ENCODE results near the gene OSBPL5.
"Not testable (repeated sequence)": the region's sequence is repeated elsewhere in the genome, so short reads cannot be mapped to it uniquely, and the experiment has no call there.

The OSBPL5 gene

DNA sequence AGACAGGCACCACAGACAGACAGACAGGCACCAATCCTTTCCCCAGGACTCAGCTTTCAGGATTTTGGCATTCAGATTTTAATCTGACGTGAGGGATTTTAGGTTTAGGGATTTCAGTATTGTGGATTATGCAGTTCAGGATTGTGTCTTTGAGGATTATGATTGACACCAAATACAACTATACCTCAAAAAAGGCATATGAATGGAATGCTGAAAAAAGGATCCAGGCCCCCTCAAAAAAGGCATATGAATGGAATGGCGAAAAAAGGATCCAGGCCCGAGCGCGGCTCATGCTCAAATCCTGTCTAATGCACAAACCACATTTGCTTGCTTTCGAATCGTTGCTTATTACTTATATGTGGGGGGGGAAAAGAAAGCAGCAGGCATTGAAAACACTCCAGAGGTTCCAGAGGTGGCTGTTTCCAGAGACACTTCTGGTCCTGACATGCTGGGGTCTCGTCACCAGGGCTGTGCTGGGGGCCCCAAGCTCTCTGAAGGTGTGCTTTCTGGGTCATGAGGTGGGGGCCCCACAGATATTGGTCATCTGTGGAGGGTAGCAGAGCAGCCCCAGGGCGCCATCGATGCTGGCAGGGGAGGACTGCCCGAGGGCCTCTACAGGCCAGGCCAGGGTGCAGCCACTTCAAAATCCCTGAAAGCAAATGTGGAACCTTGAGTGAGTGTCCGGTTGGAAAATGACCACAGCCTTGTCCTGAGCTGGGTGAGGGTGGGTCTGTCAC lies 16.8 kb upstream of the OSBPL5 start:
- no peak for DNase-seq

DNA sequence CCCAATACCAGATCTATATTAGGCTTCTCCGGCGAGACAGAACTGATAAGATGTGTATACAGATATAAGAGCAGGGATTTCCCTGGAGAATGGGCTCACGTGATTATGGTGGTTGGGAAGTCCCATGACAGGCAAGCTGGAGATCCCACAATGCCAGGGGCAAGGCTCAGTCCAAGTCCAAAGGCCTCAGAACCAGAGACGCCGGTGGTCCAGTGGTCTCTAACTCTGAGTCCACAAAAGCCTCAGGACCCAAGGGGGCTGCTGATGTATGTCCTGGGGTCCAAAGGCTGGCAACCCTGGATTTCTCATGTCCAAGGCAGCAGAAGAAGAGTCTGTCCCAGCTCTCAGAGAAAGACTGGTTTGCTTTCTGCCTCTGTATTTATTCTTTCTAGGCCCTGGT lies 15.8 kb upstream of the OSBPL5 start:
- no peak for DNase-seq

DNA sequence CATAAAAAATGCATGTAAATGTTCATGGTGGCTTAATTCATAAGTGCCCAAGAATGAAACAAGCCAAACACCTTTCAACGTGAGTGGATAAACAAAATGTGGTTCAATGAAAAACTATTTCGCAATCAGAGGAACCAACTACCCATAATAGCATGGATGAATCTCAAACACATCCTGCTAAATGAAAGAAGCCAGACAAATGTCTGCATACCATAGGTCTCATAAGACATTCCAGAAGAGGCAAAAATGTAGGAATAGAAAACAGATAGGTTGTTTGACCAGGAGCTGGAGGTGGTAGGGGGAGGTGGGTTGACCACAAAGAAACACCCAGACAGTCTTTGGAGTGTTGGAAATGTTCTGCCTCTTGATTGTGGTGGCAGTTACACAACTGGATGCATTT lies 13.2 kb upstream of the OSBPL5 start:
- DNase-seq = peak; percentile 83

DNA sequence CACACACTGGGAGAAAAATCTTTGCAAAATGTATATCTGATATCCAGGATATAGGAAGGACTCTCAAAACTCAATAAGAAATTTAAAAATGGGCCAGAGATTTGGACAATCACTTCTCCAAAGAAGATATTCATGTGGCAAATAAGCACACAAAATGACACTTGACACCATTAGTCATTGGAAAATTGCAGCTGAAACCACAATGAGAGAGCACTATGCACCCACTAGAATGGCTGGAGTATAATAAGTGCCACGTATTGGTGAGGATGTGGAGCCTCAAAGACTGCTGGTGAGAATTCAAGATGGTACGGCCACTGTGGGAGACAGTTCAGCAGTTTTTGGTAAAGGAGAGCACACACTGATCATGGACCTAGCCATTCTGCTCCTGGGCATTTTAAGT lies 12.8 kb upstream of the OSBPL5 start:
- no peak for DNase-seq

DNA sequence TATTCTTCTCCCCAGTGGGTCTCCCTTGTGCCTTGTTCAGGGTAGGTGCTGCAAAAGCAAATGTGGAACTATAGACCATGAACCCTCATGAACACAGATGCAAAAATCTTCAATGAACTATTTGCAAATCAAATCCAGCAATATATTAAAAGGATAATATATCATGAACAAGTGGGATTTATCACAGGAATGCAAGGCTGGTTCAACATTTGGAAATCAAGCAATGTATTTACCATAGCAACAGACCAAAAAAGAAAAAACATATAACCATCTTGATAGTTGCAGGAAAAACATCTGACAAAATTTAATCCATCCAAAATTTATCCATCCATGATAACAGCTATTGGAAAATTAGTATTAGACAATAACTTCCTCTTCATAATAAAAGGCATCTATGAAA lies 11.4 kb upstream of the OSBPL5 start:
- no peak for DNase-seq

DNA sequence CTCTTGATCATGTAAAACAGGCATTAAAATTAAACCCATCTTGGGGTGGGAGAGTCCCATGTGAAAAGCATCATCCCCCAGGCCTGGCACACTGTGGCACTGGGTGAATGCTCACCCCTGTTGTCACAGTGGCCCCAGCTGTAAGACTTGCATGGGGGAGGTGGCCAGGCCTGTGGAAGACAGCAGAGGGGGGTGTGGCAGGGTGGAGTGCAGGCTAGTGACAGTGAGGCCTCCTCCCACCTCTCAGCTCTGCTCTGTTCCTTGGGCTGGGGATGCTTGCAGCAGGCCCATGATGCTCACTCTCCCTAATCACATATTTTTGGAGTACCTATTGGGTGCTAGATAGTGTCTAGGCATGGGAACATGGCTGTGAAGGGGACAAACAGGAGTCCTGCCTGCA lies 10.1 kb upstream of the OSBPL5 start:
- DNase-seq = no peak

DNA sequence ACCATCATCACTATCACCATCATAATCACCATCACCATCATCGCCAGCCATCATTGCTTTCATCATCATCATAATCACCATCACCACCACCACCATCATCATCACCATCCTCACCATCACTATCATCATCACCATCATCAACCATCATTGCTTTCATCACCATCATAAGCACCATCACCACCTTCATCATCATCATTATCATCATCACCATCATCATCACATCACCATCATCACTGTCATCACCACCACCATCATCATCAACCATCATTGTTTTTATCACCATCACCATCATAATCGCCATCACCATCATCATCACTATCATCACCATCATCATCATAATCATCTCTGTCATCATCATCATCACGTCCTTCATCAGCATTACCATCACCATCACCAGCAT lies 9.3 kb upstream of the OSBPL5 start:
- no peak for DNase-seq

DNA sequence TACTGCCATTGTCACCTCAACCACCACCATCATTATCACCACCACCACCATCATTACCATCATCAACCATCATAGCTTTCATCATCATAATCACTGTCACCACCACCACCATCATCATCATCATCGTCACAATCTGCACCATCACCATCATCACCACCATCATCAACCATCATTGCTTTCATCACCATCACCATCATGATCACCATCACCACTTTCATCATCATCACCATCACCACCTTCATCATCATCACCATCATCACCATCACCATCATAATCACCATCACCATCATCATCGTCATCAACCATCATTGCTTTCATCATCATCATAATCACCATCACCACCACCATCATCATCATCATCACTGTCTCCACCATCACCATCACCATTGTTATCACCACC lies 8.7 kb upstream of the OSBPL5 start:
- no peak for DNase-seq

DNA sequence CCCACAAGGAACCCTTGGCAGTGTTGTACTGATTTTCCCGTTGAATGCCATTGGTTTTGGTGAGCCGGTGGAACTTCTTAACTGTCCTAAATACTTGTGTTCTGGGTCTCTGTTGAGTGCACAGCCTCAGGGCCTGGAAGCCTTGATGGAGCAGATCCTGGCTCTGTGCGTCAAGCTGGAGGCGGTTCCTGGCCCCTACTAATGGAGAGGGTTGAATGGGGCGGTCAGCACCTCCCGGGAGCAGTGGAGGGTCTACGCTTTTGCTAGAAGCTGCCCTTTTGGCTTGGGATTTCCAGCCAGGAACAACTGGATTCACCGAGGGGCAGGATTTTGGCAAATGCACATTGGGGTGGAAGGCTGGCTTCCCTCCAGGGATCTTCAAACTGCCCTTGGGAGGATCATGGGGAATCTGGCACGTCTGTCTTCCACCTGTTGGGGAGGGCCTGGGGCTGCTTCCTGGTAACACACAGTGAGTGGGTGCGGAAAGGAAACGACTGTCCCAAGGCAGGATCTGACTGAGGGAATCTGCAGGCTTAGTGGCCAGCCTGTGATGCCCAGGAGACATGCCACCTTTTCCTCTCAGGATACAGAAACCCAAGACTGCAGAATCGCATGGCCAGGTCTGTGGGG lies 6.9 kb upstream of the OSBPL5 start:
- peak; percentile 68 for DNase-seq

DNA sequence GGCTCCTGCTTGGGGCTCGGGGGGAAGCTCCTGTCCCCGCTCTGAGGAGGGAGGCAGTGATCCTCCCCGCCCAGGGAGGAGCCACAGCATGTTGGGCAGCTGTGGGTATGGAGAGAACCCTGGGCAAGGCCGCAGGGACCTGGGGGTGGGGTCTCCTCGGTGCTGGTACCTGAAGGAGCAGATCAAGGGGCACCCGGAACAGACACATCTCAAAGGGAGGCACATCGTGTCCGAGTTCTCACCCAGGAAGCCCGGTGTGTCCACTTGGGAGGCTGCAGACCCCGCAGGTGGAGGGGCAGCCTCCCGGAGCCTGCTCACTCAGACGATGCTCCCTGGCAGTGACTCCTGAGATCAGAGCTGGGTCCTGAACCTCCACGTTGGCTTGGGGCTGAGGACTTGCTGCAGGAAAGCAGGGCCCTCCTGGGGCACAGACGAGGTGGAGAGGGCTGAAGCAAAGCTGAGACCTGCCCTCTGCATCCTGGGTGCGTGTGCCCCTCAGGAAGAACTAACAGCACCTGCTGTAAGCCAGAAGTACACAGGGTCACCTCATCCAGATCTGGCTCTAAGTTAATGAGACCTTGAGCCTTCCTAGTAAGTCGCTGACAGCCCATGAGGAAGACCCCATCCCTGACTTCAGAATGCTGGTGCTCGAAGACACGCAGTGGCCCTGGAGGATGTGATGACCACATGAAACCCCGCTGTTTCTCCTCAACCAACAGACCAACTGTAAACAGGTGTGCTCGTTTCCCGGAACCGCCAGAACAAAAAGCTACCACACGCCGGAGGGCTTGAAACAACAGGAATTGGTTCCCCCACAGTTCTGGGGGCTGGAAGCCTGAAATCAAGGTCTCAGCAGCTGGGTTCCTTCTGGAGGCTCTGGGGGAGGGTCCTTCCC lies 5.9 kb upstream of the OSBPL5 start:
- DNase-seq = no peak

DNA sequence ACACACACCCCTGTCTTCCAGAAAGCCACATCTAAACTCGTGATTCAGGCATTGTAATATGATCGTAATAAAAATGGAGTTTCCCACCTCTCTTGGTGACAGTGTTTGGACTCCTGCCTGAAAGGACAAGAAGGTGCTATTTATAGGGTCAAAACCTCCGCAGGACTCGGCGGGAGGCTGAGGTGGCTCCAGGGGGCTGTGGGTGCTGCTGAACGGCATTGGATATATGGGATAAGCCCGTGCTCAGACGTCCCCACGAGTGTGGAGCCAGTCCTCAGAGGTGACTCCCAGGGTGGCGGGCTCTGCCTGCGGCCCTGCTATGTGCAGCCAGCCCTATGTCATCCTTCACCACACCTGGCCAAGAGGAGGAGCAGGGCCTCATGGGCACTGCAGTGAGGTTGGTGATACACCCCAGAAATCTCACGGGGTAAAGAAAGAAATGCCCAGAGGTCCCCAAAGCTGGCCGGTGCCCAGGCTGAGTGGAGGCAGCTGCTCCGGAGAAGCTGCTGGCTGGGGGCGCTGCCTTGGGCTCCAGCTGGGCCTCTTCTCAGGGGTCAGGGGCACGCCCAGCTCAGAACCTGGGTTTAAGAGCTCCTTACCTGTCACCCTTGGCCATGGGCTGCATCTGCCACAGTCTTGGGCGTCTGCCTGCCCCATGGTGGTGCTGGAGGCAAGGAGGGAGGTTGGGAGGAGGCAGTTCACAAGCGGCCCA lies 5.1 kb upstream of the OSBPL5 start:
- peak; percentile 53 for DNase-seq

DNA sequence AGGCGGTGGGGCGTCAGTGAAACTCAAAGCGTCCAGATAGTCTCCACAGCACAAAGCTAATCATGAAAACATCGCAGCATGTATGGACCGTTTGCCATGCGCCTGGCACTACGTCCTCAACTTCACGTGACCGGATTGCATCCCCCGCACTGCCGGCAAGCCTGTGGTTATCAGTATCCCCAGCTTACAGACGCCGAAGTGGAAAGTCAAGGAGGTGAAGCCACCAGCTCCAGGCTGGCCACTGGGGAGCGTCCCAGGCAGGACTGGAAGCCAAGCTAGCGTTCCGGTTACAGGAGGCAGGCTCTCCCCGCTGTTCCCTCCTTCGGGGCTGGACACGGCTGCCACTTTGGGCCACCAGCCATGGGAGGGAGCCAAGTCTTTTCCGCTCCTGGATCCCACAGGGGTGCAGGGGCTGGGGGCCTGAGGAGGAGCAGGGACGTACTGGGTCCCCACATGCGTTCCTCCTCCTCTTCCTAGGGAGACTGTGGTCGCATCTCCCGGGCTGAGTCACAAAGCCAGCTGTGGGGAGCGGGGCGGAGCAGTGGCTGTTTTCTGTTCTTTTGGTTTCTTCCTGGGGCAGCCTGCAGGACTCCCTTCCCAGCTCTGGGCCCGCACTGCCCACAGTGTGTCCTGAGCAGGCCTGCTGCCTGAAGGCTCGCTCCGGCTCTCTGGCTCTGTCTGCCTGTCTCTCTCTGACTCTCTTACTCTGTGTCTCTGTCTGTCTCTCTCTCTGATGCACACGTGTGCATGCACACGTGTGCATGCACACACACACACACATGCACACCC lies 4.3 kb upstream of the OSBPL5 start:
- DNase-seq = peak; percentile 86

DNA sequence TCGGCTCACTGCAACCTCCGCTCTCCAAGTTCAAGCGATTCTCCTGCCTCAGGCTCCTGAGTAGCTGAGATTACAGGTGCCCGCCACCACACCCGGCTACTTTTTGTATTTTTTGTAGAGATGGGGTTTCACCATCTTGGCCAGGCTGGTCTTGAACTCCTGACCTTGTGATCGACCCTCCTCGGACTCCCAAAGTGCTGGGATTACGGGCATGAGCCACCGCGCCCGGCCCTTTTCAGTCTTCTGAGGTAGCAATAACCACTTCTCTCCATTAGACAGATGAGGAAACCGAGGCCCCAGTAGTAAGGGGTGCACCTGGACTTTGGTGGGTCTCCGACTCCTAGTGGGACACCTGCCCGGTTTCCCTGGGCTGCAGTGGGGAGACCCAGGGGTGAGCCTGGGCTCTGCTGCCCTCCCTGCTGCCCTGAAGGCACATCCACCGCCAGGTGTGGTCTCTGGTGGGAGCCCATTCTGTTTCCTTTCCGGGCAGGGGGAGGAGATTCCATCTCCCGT lies 3.7 kb upstream of the OSBPL5 start:
- not testable (repeated sequence) for DNase-seq

DNA sequence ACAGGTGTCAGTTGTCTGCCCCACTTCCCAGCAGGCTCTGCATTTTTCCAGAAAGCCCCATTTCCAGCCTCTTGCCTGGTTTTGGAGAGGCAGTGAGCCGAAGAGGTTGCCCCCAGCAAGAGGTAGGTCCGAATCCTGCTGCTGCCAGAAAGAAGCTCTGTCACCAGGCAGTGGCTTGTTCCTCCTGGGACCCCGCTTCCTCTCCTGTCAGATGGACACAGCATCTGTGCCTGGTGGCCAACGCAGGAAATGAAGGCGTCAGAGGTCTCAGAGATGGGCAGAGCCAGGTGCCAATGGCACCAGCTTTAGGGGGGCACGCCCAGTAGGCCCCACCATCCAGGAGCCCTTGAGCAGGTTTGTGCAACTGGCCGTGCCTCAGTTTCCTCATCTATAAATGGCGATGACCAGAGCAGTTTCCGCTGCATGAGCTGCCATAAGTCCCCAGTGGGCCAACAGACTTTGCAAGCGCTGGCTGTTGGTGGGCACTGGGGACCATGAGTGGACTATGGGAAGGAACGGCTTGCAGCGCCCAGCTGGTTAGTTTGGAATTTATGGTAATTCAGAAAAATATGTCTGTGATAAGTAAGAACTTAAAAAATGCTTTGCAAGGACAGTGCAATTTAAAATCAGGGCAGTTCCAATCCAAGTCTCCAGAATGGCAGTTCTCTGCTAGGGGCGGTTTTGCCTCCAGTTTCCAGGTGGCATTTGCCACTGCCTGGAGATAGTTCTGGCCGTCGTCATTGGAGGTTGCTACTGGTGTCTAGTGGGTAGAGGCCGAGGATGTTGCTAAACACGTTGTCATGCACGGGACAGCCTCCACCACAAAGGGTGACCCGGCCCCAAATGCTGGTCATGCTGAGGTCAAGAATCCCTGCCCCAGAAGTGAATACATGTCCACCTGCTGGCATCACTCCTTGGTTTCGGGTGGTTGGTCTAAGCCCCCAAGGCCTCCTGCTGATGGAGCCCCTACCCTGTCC lies 2.3 kb upstream of the OSBPL5 start:
- DNase-seq = no peak

DNA sequence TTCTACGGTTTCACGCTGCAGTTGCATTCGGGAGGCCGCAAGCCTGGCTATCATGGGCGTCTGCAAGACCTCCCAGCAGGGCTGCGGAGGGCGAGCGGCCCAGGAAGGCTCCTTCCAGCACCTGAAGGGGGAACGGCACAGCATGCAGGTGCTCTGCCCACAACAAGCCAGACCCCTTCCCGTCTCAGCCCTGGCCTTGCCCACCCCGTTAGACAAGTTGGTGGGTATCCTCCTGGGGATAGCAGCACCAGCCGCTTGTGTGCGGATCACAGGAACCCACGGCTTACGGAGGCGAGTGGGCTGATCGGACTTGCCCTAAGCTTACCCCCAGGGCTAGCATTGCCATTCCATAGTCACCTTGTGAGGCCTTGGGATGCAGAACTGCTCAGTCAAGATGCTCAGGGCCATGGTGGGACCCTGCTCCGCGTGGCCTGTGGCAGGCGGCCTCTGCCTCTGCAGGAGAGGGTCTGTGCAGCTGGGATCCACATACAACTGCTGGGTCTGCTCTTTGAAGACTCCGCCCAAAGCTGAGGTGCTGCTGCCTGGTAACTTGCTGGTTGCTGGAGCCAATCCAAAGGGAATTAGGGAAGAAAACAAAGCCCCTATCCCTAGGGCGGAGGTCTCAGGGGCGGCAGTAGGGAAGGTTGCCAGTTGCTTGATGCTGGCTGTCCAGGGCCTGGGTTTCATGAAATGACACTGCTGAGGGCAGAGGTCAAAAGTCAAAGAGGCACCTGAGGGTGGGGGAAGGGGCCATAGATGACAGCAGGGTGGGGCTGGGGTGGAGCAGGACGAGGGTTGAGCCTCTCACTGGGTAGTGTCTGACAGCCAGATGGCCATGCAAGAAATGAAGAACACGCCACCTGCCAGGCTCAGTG lies 1.4 kb upstream of the OSBPL5 start:
- no peak for DNase-seq

DNA sequence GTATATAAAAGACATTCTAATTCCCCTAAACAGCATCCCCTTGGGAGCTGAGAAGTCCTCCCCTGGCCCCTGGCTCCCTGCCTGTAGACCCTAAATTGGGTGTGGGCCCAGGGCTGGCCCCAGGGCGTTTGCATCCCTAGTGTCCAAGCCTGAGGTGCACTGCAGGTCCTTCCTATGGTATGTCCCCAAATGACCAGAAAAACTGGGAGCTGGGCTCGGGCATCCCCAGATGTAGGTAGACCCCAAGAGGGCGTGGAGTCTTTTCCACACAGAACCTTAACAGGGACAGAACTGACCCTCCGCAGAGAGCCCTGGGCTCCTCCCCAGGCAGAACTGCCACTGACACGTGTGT lies 782 bp upstream of the OSBPL5 start:
- DNase-seq = no peak

DNA sequence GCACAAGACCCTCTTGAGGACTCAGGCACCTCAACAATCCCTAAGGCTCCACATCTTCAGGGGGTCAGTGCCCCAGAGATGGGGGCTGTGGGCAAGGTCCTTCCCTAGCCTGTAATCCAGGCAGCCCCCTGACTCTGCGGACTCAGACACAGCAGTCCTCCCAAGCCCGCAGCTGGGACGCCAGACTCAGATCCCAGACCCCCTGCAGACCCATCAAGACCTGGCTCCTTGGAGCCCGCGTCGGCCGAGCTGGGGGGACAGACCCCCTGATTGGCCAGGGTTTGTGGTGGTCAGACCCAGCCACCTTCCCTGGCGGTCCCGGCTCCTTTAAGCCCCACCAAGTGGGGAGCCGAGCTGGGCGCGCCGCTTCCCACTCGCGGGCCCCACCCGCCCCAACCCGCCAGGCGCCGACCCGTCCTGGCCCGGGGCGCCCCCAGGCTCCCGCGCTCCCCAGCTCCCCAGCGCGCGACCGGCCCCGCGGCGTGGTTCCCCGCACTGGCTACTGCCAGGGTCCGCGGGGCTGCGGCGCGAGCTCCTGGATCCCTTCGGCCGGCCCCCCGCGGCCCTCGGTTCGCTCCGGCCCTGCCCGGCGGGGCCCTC lies 458 bp downstream of the OSBPL5 start:
- DNase-seq = no peak

DNA sequence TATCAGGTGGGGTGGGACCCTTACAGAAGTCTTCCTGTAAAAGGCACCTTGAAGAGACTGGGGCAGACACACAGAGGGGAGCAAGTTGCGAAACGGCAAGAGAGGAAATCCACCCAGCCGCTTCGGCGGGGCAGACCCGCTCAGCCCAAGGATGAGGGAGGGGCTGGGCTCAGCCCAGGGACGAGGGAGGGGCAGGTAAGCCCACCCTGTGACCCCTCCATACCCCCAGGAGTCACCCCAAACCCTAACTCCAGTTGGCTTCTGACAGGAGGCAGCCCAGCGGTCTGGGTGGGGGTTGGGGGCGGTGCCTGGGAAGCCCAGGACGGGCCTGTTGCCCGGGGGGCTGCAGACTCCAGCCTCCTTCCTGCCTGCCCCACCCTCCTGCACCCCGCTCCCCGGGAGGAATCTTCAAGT lies 965 bp downstream of the OSBPL5 start:
- no peak for DNase-seq

DNA sequence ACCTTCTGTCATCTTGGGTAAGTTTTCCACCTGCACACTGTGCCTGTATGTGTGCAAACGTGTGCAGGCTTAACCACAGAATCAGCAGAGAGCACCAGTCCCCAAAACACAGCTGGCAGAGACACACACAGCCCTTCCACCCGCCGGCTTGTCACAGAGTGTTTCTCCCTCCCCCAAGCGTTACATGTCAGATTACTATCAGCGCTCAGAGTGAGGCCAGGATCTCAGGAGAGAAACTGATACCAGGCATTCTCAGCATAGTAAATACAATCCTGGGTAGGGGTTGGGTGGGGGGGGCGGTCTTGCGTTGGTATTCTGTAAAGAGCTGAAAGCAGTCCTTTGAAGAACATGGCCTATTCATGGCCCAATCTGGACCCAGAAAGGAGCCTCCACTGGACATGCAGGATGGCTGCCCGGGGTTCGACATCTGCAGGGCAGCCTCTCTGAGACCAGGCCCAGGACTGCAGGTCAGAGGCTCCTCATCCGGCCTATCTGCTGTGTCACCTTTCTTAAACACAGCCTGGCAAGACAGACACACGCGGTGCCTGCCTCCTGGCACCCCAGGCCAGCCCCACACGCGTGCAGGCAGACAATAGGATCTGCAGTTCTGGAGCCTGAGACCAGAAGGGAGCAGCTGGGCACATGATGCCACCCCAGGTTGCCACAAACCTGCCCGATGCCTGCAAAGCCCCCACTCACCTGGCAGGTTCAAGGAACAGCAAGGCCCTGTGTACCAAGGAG lies 1.7 kb downstream of the OSBPL5 start:
- DNase-seq = no peak
